ENCODE data around the gene PIK3R5.
"Not testable (repeated sequence)": the region's sequence is repeated elsewhere in the genome, so short reads cannot be mapped to it uniquely, and the experiment has no call there.

DNA sequence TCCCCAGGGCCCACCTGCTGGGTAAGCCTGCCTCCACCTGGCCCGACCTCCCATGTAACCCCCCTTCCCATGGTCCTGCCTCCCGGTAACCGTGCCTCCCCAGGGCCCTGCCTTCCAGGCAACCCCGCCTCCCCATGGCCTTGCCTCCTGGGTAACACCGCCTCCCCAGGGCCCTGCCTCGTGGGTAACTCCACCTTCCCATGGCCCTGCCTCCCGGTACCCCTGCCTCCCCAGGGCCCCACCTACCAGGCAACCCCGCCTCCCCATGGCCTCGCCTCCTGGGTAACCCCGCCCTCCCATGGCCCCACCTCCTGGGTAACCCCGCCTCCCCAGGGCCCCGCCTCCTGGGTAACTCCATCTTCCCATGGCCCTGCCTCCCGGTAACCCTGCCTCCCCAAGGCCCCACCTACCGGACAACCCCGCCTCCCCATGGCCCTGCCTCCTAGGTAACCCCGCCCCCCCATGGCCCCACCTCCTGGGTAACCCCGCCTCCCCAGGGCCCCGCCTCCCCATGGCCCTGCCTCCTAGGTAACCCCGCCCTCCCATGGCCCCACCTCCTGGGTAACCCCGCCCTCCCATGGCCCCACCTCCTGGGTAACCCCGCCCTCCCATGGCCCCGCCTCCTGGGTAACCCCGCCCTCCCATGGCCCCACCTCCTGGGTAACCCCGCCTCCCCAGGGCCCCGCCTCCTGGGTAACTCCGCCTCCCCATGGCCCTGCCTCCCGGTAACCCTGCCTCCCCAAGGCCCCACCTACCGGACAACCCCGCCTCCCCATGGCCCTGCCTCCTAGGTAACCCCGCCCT is 80.1 kb downstream of the PIK3R5 start:
- TF ChIP-seq, protein P1, sequence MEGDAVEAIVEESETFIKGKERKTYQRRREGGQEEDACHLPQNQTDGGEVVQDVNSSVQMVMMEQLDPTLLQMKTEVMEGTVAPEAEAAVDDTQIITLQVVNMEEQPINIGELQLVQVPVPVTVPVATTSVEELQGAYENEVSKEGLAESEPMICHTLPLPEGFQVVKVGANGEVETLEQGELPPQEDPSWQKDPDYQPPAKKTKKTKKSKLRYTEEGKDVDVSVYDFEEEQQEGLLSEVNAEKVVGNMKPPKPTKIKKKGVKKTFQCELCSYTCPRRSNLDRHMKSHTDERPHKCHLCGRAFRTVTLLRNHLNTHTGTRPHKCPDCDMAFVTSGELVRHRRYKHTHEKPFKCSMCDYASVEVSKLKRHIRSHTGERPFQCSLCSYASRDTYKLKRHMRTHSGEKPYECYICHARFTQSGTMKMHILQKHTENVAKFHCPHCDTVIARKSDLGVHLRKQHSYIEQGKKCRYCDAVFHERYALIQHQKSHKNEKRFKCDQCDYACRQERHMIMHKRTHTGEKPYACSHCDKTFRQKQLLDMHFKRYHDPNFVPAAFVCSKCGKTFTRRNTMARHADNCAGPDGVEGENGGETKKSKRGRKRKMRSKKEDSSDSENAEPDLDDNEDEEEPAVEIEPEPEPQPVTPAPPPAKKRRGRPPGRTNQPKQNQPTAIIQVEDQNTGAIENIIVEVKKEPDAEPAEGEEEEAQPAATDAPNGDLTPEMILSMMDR (conservative IDR thresholded peaks at IDR 0.05; ENCODE audit: low read depth, low read length): not testable (repeated sequence)
- not testable (repeated sequence) for TF ChIP-seq EZH2 (IDR thresholded peaks at IDR 0.05; ENCODE audit: borderline replicate concordance, low read depth, low read length, poor library complexity, severe bottlenecking)

Data from A673 (cell line).